H9 (cell line): Measurements from ENCODE around the gene GK2. TPM values are rescaled to one million over a fixed set of nuclear protein-coding genes. Genes with fewer than 3 reads are reported as not detected.

Experiments
- DNase-seq: peaks from one replicate; pipeline ENCODE4 v3.0.0-alpha.2; 2017
- H2AFZ ChIP-seq: one replicate; pipeline ENCODE4 v1.6.1; 2013; ENCODE audit warnings: mild to moderate bottlenecking, low read length, control low read depth, moderate library complexity
- H2AK5ac ChIP-seq: 2 replicates; pipeline ENCODE4 v1.6.1; 2013; ENCODE audit warnings: low read length, control low read depth, mixed read lengths; ENCODE audit not compliant: insufficient read length
- H2BK120ac ChIP-seq: one replicate; pipeline ENCODE4 v1.6.1; 2013; ENCODE audit warnings: low read depth, mild to moderate bottlenecking, low read length, control low read depth, inconsistent platforms; ENCODE audit not compliant: poor library complexity, severe bottlenecking
- H2BK12ac ChIP-seq: 2 replicates; pipeline ENCODE4 v1.6.1; 2013; ENCODE audit warnings: low read length, control low read depth, mixed read lengths, low read depth; ENCODE audit not compliant: insufficient read length
- H2BK15ac ChIP-seq: 2 replicates; pipeline ENCODE4 v1.6.1; 2013; ENCODE audit warnings: low read depth, low read length, control low read depth
- H2BK20ac ChIP-seq: one replicate; pipeline ENCODE4 v1.6.1; 2013; ENCODE audit warnings: low read depth, mild to moderate bottlenecking, low read length, control low read depth, inconsistent platforms; ENCODE audit not compliant: poor library complexity, severe bottlenecking
- H2BK5ac ChIP-seq: 2 replicates; pipeline ENCODE4 v1.6.1; 2013; ENCODE audit warnings: low read length, control low read depth, mixed read lengths; ENCODE audit not compliant: insufficient read length
- H3K14ac ChIP-seq: 2 replicates; pipeline ENCODE4 v1.6.1; 2013; ENCODE audit warnings: low read length, control low read depth; ENCODE audit not compliant: insufficient read depth
- H3K18ac ChIP-seq: 2 replicates; pipeline ENCODE4 v1.6.1; 2013; ENCODE audit warnings: low read depth, mild to moderate bottlenecking, mixed read lengths, low read length, control low read depth; ENCODE audit not compliant: insufficient read length
- H3K23ac ChIP-seq: 2 replicates; pipeline ENCODE4 v1.6.1; 2013; ENCODE audit warnings: low read length, control low read depth, mixed read lengths, low read depth; ENCODE audit not compliant: insufficient read length
- H3K23me2 ChIP-seq: 2 replicates; pipeline ENCODE4 v1.6.1; 2013; ENCODE audit warnings: low read depth, mild to moderate bottlenecking, mixed read lengths, low read length, control low read depth; ENCODE audit not compliant: insufficient read length, poor library complexity, severe bottlenecking
- H3K27ac ChIP-seq: 2 replicates; pipeline ENCODE4 v1.5.1; 2013; ENCODE audit warnings: low read length, control low read depth, mixed read lengths, low read depth; ENCODE audit not compliant: insufficient read length
- H3K27me3 ChIP-seq: 2 replicates; pipeline ENCODE4 v1.6.1; 2013; ENCODE audit warnings: low read length, control low read depth, inconsistent platforms; ENCODE audit not compliant: insufficient read depth
- H3K4ac ChIP-seq: 2 replicates; pipeline ENCODE4 v1.6.1; 2013; ENCODE audit warnings: low read depth, mild to moderate bottlenecking, control low read depth, inconsistent platforms, low read length, moderate library complexity
- H3K4me1 ChIP-seq: 2 replicates; pipeline ENCODE4 v1.6.1; 2013; ENCODE audit warnings: low read length, control low read depth, inconsistent platforms; ENCODE audit not compliant: insufficient read depth
- H3K4me2 ChIP-seq: 2 replicates; pipeline ENCODE4 v1.6.1; 2013; ENCODE audit warnings: low read length, control low read depth, mixed read lengths; ENCODE audit not compliant: insufficient read length, insufficient read depth
- H3K56ac ChIP-seq: 2 replicates; pipeline ENCODE4 v1.6.1; 2013; ENCODE audit warnings: low read depth, mild to moderate bottlenecking, mixed read lengths, low read length, control low read depth; ENCODE audit not compliant: insufficient read length
- H3K79me1 ChIP-seq: 2 replicates; pipeline ENCODE4 v1.6.1; 2013; ENCODE audit warnings: low read depth, mild to moderate bottlenecking, moderate library complexity, low read length, control low read depth, inconsistent platforms; ENCODE audit not compliant: insufficient read depth, poor library complexity, severe bottlenecking
- H3K79me2 ChIP-seq: 2 replicates; pipeline ENCODE4 v1.6.1; 2013; ENCODE audit warnings: low read length, control low read depth, inconsistent platforms; ENCODE audit not compliant: insufficient read depth
- H3K9ac ChIP-seq: 2 replicates; pipeline ENCODE4 v1.6.1; 2013; ENCODE audit warnings: low read length, control low read depth, mixed read lengths; ENCODE audit not compliant: insufficient read length; ENCODE audit errors: extremely low read depth
- H3K9me3 ChIP-seq: one replicate; pipeline ENCODE4 v1.6.1; 2013; ENCODE audit warnings: low read depth, low read length, inconsistent platforms; ENCODE audit not compliant: control insufficient read depth
- H3T11ph ChIP-seq: one replicate; pipeline ENCODE4 v1.6.1; 2013; ENCODE audit warnings: mild to moderate bottlenecking, low read length, control low read depth, inconsistent platforms
- H4K20me1 ChIP-seq: one replicate; pipeline ENCODE4 v1.6.1; 2013; ENCODE audit not compliant: control insufficient read depth, insufficient read length, insufficient read depth
- H4K5ac ChIP-seq: 2 replicates; pipeline ENCODE4 v1.6.1; 2013; ENCODE audit warnings: low read depth, mild to moderate bottlenecking, mixed read lengths, low read length, control low read depth; ENCODE audit not compliant: insufficient read length
- H4K8ac ChIP-seq: replicated peaks from 2 replicates; pipeline ENCODE4 v1.6.1; 2013; ENCODE audit warnings: low read length, control low read depth, mixed read lengths, low read depth; ENCODE audit not compliant: insufficient read length
- H4K91ac ChIP-seq: 2 replicates; pipeline ENCODE4 v1.6.1; 2013; ENCODE audit warnings: low read depth, mild to moderate bottlenecking, moderate library complexity, mixed read lengths, low read length, control low read depth; ENCODE audit not compliant: insufficient read length
- H3K27ac Mint-ChIP-seq, 3 experiments: 2 replicates in 2 of 3; 3 replicates in 1 of 3; pipeline ENCODE4 v1.8.0; 2020 to 2021; ENCODE audit warnings: mixed read lengths in 3 of 3, mild to moderate bottlenecking in 1 of 3, moderate library complexity in 1 of 3
- H3K27me3 Mint-ChIP-seq: 2 replicates; pipeline ENCODE4 v1.8.0; 2021; ENCODE audit warnings: low read depth, mild to moderate bottlenecking, moderate library complexity, mixed read lengths
- H3K36me3 Mint-ChIP-seq, 3 experiments: 2 replicates in 2 of 3; 3 replicates in 1 of 3; pipeline ENCODE4 v1.8.0; 2020 to 2021; ENCODE audit warnings: low read depth in 3 of 3, mixed read lengths in 3 of 3; ENCODE audit not compliant: insufficient read depth in 1 of 3
- H3K4me1 Mint-ChIP-seq, 2 experiments: 2 replicates each; pipeline ENCODE4 v1.8.0; 2020; ENCODE audit warnings: mixed read lengths in 2 of 2
- H3K4me3 Mint-ChIP-seq, 2 experiments: 2 replicates in 1 of 2; 3 replicates in 1 of 2; pipeline ENCODE4 v1.8.0; 2020 to 2021; ENCODE audit warnings: mild to moderate bottlenecking in 2 of 2, mixed read lengths in 2 of 2, moderate library complexity in 1 of 2
- H3K9me3 Mint-ChIP-seq, 2 experiments: 2 replicates in 1 of 2; 3 replicates in 1 of 2; pipeline ENCODE4 v1.8.0; 2020; ENCODE audit warnings: mild to moderate bottlenecking in 2 of 2, mixed read lengths in 2 of 2, moderate library complexity in 1 of 2
- CTCF ChIP-seq: fragments of 200-600 bp; sonication (generic); conservative IDR thresholded peaks from 3 replicates; pipeline ENCODE4 v1.8.0; 2021; ENCODE audit warnings: antibody characterized with exemption, mild to moderate bottlenecking
- WGBS: extraction: QIAGEN DNeasy Blood & Tissue Kit; methylation state at CpG from one replicate; pipeline ENCODE4 v1.1.7; 2013; ENCODE audit warnings: missing lambda C conversion rate, low lambda C conversion rate, mixed read lengths; ENCODE audit not compliant: insufficient read length; ENCODE audit errors: extremely low coverage; 5-methylcytosine and 5-hydroxymethylcytosine counted together
- total RNA-seq: library from RNA; stranded (reverse); gene quantifications from 2 replicates; pipeline ENCODE4 v1.2.1, GENCODE V29; 2021

The GK2 gene
- total RNA-seq, 1 experiment from 2014 or later, result not detected

- H3K4me3 Mint-ChIP-seq, result no peak overlapping the region
- H3K79me2 ChIP-seq, result no peaks in the 10 kb centered on the region
- no peak overlapping the region for H2BK120ac ChIP-seq
- no peak overlapping the region for H2AFZ ChIP-seq
- H2BK15ac ChIP-seq, result no peak overlapping the region
- TF ChIP-seq CTCF, result no peak
- WGBS, result no CpG with 5 or more reads among the region's 9 CpGs
- no peak overlapping the region; a peak in 1 of 7 replicates for H3K27ac Mint-ChIP-seq
- H3K4ac ChIP-seq, result no peak overlapping the region
- no peak overlapping the region for H2BK5ac ChIP-seq
- peaks cover 10 to 13% of the 10 kb centered on the region in 2 experiments for H3K4me1 Mint-ChIP-seq
- H3K23me2 ChIP-seq, result no peaks in the 10 kb centered on the region
- no peak overlapping the region for H4K5ac ChIP-seq
- H3K27ac ChIP-seq, result no peak overlapping the region
- no peak for DNase-seq
- no peaks in the 10 kb centered on the region for H3K27me3 Mint-ChIP-seq
- no peak overlapping the region for H4K91ac ChIP-seq
- H3K4me1 ChIP-seq, result peaks cover 9% of the 10 kb centered on the region; the same call in 1 of the 2 replicates
- H3K27me3 ChIP-seq, result no peaks in the 10 kb centered on the region
- H3K36me3 Mint-ChIP-seq, result no peaks in the 10 kb centered on the region
- no peaks in the 10 kb centered on the region for H4K20me1 ChIP-seq
- H2AK5ac ChIP-seq, result no peak overlapping the region
- H4K8ac ChIP-seq, result no peak overlapping the region
- H3K14ac ChIP-seq, result no peak overlapping the region
- no peak overlapping the region for H2BK20ac ChIP-seq
- no peak overlapping the region for H3T11ph ChIP-seq
- H3K9me3 ChIP-seq, result no peaks in the 10 kb centered on the region
- H3K9ac ChIP-seq, result no peak overlapping the region
- no peaks in the 10 kb centered on the region; a peak in 1 of 5 replicates for H3K9me3 Mint-ChIP-seq
- no peak overlapping the region for H3K23ac ChIP-seq
- no peaks in the 10 kb centered on the region for H3K79me1 ChIP-seq
- H3K18ac ChIP-seq, result no peak overlapping the region
- H2BK12ac ChIP-seq, result no peak overlapping the region
- no peak overlapping the region for H3K56ac ChIP-seq
- no peak overlapping the region for H3K4me2 ChIP-seq
Measured at GRCh38 chr4:79413032-79413885, 5.2 kb upstream of the GK2 start.
